ENCODE data around the gene SURF4. TPM values are rescaled to one million over a fixed set of nuclear protein-coding genes. Genes with fewer than 3 reads are reported as not detected.

Gene SURF4
- total and polyA plus RNA-seq, 4 donors: 142 to 386 (median 217) TPM

GRCh38 chr9:133323991-133324703, 51.7 kb downstream of the SURF4 start:
- no peak overlapping the region for H3K9ac ChIP-seq (ENCODE audit: low read depth in 1 of 2, low read length in 2 of 2)
- no peaks in the 10 kb centered on the region for H3K27me3 ChIP-seq (ENCODE audit: control insufficient read depth in 4 of 4, insufficient read depth in 4 of 4, low read length in 3 of 4)
- H3K27ac ChIP-seq (ENCODE audit: low read depth in 1 of 2, low read length in 2 of 2): no peak overlapping the region
- no peaks in the 10 kb centered on the region for H3K9me3 ChIP-seq (ENCODE audit: control insufficient read depth in 4 of 4, low read length in 3 of 4)
- TF ChIP-seq CTCF (IDR thresholded peaks at IDR 0.05; ENCODE audit: low read depth, low read length, missing input control) (no peak), TAF1 (conservative IDR thresholded peaks at IDR 0.05) (no peak), ZBTB33 (IDR thresholded peaks at IDR 0.05) (no peak), HNF4G (IDR thresholded peaks at IDR 0.05) (no peak)
- H3K4me1 ChIP-seq (ENCODE audit: control insufficient read depth in 4 of 4, insufficient read depth in 4 of 4, low read length in 3 of 4): no peaks in the 10 kb centered on the region
- DNase-seq (ENCODE audit: low spot score): no peak
- WGBS: 84% methylated on average over 13 of the region's 13 CpGs
- H3K4me3 ChIP-seq (ENCODE audit: low read depth in 1 of 3, low read length in 3 of 3): no peak overlapping the region
- no peaks in the 10 kb centered on the region for H3K36me3 ChIP-seq (ENCODE audit: control insufficient read depth in 4 of 4, insufficient read depth in 3 of 4, low read depth in 1 of 4, low read length in 3 of 4)

- TF ChIP-seq YY1 (IDR thresholded peaks at IDR 0.05): no peak
- no peak for TF ChIP-seq SP1 (IDR thresholded peaks at IDR 0.05)
- no peak for TF ChIP-seq FOXA2 (IDR thresholded peaks at IDR 0.05)
- TF ChIP-seq EGR1 (IDR thresholded peaks at IDR 0.05; ENCODE audit: low read depth in 2 of 2): no peak
- TF ChIP-seq HNF4A (conservative IDR thresholded peaks at IDR 0.05): no peak
- WGBS: 91% methylated on average over 10 of the region's 10 CpGs
- no peaks in the 10 kb centered on the region for H3K36me3 ChIP-seq (ENCODE audit: control insufficient read depth in 4 of 4, insufficient read depth in 3 of 4, low read depth in 1 of 4, low read length in 3 of 4)
- H3K27ac ChIP-seq (ENCODE audit: low read depth in 1 of 2, low read length in 2 of 2): no peak overlapping the region
- H3K9ac ChIP-seq (ENCODE audit: low read depth in 1 of 2, low read length in 2 of 2): no peak overlapping the region
- no peak for DNase-seq (ENCODE audit: low spot score)
- H3K27me3 ChIP-seq (ENCODE audit: control insufficient read depth in 4 of 4, insufficient read depth in 4 of 4, low read length in 3 of 4): no peaks in the 10 kb centered on the region
- H3K4me1 ChIP-seq (ENCODE audit: control insufficient read depth in 4 of 4, insufficient read depth in 4 of 4, low read length in 3 of 4): no peaks in the 10 kb centered on the region
- H3K9me3 ChIP-seq (ENCODE audit: control insufficient read depth in 4 of 4, low read length in 3 of 4): no peaks in the 10 kb centered on the region
- H3K4me3 ChIP-seq (ENCODE audit: low read depth in 1 of 3, low read length in 3 of 3): no peak overlapping the region
Measured at GRCh38 chr9:133323211-133323610, 52.6 kb downstream of the SURF4 start.

- H3K9me3 ChIP-seq (ENCODE audit: control insufficient read depth in 4 of 4, low read length in 3 of 4): no peaks in the 10 kb centered on the region
- H3K27me3 ChIP-seq (ENCODE audit: control insufficient read depth in 4 of 4, insufficient read depth in 4 of 4, low read length in 3 of 4): no peaks in the 10 kb centered on the region
- no peaks in the 10 kb centered on the region for H3K36me3 ChIP-seq (ENCODE audit: control insufficient read depth in 4 of 4, insufficient read depth in 3 of 4, low read depth in 1 of 4, low read length in 3 of 4)
- no peaks in the 10 kb centered on the region for H3K4me1 ChIP-seq (ENCODE audit: control insufficient read depth in 4 of 4, insufficient read depth in 4 of 4, low read length in 3 of 4)
- no peak overlapping the region for H3K27ac ChIP-seq (ENCODE audit: low read depth in 1 of 2, low read length in 2 of 2)
- WGBS: 83% methylated on average over 14 of the region's 14 CpGs
- TF ChIP-seq FOXA1 (IDR thresholded peaks at IDR 0.05) (no peak), ZBTB33 (IDR thresholded peaks at IDR 0.05) (no peak)
- H3K4me3 ChIP-seq (ENCODE audit: low read depth in 1 of 3, low read length in 3 of 3): no peak overlapping the region
- DNase-seq (ENCODE audit: low spot score): no peak
- H3K9ac ChIP-seq (ENCODE audit: low read depth in 1 of 2, low read length in 2 of 2): no peak overlapping the region
Measured at GRCh38 chr9:133322701-133323100, 53.2 kb downstream of the SURF4 start.
